Lung (tissue), 12 donors: ENCODE measurements around the gene FAM32A. TPM values are rescaled to one million over a fixed set of nuclear protein-coding genes. Genes with fewer than 3 reads are reported as not detected.
A peak's percentile ranks its signal among the peaks of the same experiment; 100 is the strongest.

Experiments
- ATAC-seq: fragments of 200-7000 bp; cut with Tn5 transposase; one replicate; pipeline ENCODE4 v1.9.1; 2020; ENCODE audit warnings: moderate number of reproducible peaks; ENCODE audit not compliant: insufficient read depth, low FRiP score
- DNase-seq, 3 donors: peaks; one replicate each; pipeline ENCODE4 v3.0.0-alpha.2; 2013 to 2017
- H3K27ac ChIP-seq, 2 donors: one replicate each; pipeline ENCODE4 v1.5.1; 2013; ENCODE audit warnings: mild to moderate bottlenecking in 2 of 2, moderate library complexity in 2 of 2, control low read depth in 1 of 2, inconsistent platforms in 1 of 2, low read depth in 1 of 2, low read length in 1 of 2
- H3K27me3 ChIP-seq, 3 donors: one replicate each; pipeline ENCODE4 v1.5.1; 2013; ENCODE audit warnings: low read length in 2 of 3; ENCODE audit not compliant: control insufficient read depth in 3 of 3, insufficient read depth in 3 of 3
- H3K36me3 ChIP-seq, 4 donors: one replicate each; pipeline ENCODE4 v1.5.1; 2013; ENCODE audit warnings: low read length in 4 of 4, mild to moderate bottlenecking in 1 of 4, moderate library complexity in 1 of 4; ENCODE audit not compliant: control insufficient read depth in 4 of 4, insufficient read depth in 4 of 4
- H3K4me1 ChIP-seq, 5 donors: one replicate each; pipeline ENCODE4 v1.5.1; 2013; ENCODE audit warnings: low read length in 5 of 5, mild to moderate bottlenecking in 2 of 5, moderate library complexity in 1 of 5; ENCODE audit not compliant: control insufficient read depth in 5 of 5, insufficient read depth in 5 of 5
- H3K4me3 ChIP-seq: one replicate; pipeline ENCODE4 v1.5.1; 2013; ENCODE audit warnings: mild to moderate bottlenecking, control low read depth, moderate library complexity
- H3K9ac ChIP-seq, 2 donors: one replicate each; pipeline ENCODE4 v1.5.1; 2013; ENCODE audit warnings: low read length in 2 of 2, control low read depth in 1 of 2; ENCODE audit not compliant: insufficient read depth in 1 of 2
- H3K9me3 ChIP-seq, 4 donors: one replicate each; pipeline ENCODE4 v1.5.1; 2013; ENCODE audit warnings: low read length in 3 of 4, mild to moderate bottlenecking in 1 of 4, moderate library complexity in 1 of 4; ENCODE audit not compliant: control insufficient read depth in 4 of 4, insufficient read depth in 3 of 4
- WGBS, 2 donors: extraction: QIAGEN DNeasy Blood & Tissue Kit; methylation state at CpG; one replicate each; pipeline ENCODE4 v1.1.7; 2013; 5-methylcytosine and 5-hydroxymethylcytosine counted together
- polyA plus RNA-seq, 2 donors: library from polyadenylated mRNA; stranded (reverse); fragments of 200-250 nt; gene quantifications; one replicate each; pipeline ENCODE4 v1.2.1, GENCODE V29; 2013
- total RNA-seq, 2 donors: library from RNA; depleted of rRNA in 1 of 2; stranded (reverse); fragments of >200 nt in 1 of 2; gene quantifications; one replicate each; pipeline ENCODE4 v1.2.1, GENCODE V29; 2014 to 2021
- TF ChIP-seq, protein P1 (sequence below): IDR thresholded peaks from 2 replicates; pipeline ENCODE4 v1.5.1; 2012; ENCODE audit warnings: mild to moderate bottlenecking; ENCODE audit errors: control extremely low read depth, extremely low read depth
- donor health status: control.
- donor health status: control.
- donor health status: Bipolar disorder and iron deficiency.
- donor health status: healthy.
- donor health status: DM: yes; HTN: yes; CAD: no.

The FAM32A gene
- total and polyA plus RNA-seq, 4 donors: 53.5 to 81.7 (median 68.8) TPM

- Histone ChIP-seq H3K36me3 (peaks cover 8 to 39% (median 24%) of the 10 kb centered on the region in 4 donors), H3K27ac (no peak overlapping the region), H3K27me3 (no peaks in the 10 kb centered on the region), H3K9ac (no peak overlapping the region), H3K4me3 (no peak overlapping the region), H3K9me3 (no peaks in the 10 kb centered on the region), H3K4me1 (peaks cover 0 to 12% (median 3%) of the 10 kb centered on the region in 5 donors)
- DNase-seq (no peak), ATAC-seq (no peak)
- 92 to 93% methylated on average over 10 of the region's 10 CpGs for WGBS, 2 donors
- TF ChIP-seq, protein P1, sequence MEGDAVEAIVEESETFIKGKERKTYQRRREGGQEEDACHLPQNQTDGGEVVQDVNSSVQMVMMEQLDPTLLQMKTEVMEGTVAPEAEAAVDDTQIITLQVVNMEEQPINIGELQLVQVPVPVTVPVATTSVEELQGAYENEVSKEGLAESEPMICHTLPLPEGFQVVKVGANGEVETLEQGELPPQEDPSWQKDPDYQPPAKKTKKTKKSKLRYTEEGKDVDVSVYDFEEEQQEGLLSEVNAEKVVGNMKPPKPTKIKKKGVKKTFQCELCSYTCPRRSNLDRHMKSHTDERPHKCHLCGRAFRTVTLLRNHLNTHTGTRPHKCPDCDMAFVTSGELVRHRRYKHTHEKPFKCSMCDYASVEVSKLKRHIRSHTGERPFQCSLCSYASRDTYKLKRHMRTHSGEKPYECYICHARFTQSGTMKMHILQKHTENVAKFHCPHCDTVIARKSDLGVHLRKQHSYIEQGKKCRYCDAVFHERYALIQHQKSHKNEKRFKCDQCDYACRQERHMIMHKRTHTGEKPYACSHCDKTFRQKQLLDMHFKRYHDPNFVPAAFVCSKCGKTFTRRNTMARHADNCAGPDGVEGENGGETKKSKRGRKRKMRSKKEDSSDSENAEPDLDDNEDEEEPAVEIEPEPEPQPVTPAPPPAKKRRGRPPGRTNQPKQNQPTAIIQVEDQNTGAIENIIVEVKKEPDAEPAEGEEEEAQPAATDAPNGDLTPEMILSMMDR: no peak
These were observed 8.3 kb downstream of the FAM32A start for GRCh38 chr19:16193466-16193865.

GRCh38 chr19:16197188-16197621 is 12.0 kb downstream of the FAM32A start:
- Histone ChIP-seq H3K27me3 (no peaks in the 10 kb centered on the region), H3K36me3 (peaks cover 0 to 15% (median 6%) of the 10 kb centered on the region in 4 donors), H3K27ac (peak overlapping the region; percentile 66 to 90), H3K9ac (peak overlapping the region in 1 of 2 donors; percentile 15), H3K9me3 (no peaks in the 10 kb centered on the region), H3K4me3 (no peak overlapping the region), H3K4me1 (peaks cover 3 to 24% (median 8%) of the 10 kb centered on the region in 5 donors)
- DNase-seq: peak in 1 of 3 donors; percentile 1
- 28 to 36% methylated on average over 2 of the region's 2 CpGs for WGBS, 2 donors
- peak; percentile 5 for ATAC-seq
- TF ChIP-seq, protein P1: no peak

DNA sequence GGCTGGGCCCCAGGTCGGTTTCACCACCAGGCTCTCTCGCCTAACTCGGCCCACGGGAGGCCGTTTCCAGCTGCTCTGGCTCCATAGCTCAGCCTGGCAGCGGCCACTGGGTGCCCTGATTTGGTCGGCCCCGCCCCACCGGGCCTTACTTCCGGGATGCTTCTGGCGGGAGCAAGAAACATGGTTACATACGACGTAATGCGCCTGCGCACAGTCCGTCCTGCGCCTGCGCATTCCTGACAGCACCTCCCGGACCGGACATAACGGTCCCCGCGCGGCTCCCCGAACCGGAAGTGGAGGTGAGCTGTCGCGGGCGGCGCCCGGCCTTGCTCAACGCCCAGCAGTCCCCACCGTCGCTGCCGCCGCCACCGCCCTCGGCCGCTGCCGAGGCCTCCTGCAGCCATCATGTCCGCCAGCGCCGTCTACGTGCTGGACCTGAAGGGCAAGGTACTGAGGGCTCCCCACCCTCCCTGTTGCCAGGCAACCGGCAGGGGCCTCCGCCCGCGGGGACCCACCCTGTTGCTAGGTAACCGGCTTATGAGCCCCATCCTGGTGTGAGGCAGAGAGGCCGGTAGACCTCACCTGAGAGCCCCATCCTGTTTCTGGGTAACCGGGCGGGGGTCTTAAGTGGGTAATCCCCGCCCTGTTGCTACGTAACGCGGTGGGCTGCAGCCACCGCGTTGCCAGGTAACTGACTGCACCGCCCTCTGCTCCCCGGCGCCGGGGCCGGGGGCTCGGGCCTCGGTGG is 12.6 kb downstream of the FAM32A start, which contains the start of gene AP1M1:
Gene AP1M1 (plus strand): TSS at position 290 of the 748 bp plus-strand sequence. CDS start 116 bp downstream, at position 406.
- TF ChIP-seq, protein P1: no peak

More for the DNA sequence above, 12.6 kb downstream of the FAM32A start, which contains the start of gene AP1M1:
- Histone ChIP-seq H3K9me3 (no peaks in the 10 kb centered on the region), H3K4me3 (peak within 1 kb of the TSS; percentile 94), H3K36me3 (peaks cover 0 to 18% (median 6%) of the 10 kb centered on the region in 4 donors), H3K4me1 (peaks cover 3 to 24% (median 8%) of the 10 kb centered on the region in 5 donors), H3K27me3 (no peaks in the 10 kb centered on the region), H3K9ac (peak within 1 kb of the TSS; percentile 15 to 46), H3K27ac (peak within 1 kb of the TSS; percentile 90 to 91)
- ATAC-seq (peak; percentile 86), DNase-seq (peak; percentile 96 to 98 (median 97))
- WGBS, 2 donors: 0 to 1% methylated on average over 63 to 65 of the region's 65 CpGs
